Activated naive CD8-positive, alpha-beta T cell (primary cell): ENCODE results near the gene SCO1.
"Not testable (repeated sequence)": the region's sequence is repeated elsewhere in the genome, so short reads cannot be mapped to it uniquely, and the experiment has no call there.

Experiments
- H3K27ac Mint-ChIP-seq: one replicate; pipeline ENCODE4 v1.8.0; 2021; ENCODE audit warnings: mixed read lengths
- H3K27me3 Mint-ChIP-seq: one replicate; pipeline ENCODE4 v1.8.0; 2021; ENCODE audit warnings: mixed read lengths
- H3K36me3 Mint-ChIP-seq: one replicate; pipeline ENCODE4 v1.8.0; 2021; ENCODE audit warnings: mixed read lengths
- H3K4me1 Mint-ChIP-seq: one replicate; pipeline ENCODE4 v1.8.0; 2021; ENCODE audit warnings: low read depth, mixed read lengths
- H3K4me3 Mint-ChIP-seq: one replicate; pipeline ENCODE4 v1.8.0; 2021; ENCODE audit warnings: mild to moderate bottlenecking, mixed read lengths
- H3K9me3 Mint-ChIP-seq: one replicate; pipeline ENCODE4 v1.8.0; 2021; ENCODE audit warnings: low read depth, mixed read lengths

SCO1 gene

DNA sequence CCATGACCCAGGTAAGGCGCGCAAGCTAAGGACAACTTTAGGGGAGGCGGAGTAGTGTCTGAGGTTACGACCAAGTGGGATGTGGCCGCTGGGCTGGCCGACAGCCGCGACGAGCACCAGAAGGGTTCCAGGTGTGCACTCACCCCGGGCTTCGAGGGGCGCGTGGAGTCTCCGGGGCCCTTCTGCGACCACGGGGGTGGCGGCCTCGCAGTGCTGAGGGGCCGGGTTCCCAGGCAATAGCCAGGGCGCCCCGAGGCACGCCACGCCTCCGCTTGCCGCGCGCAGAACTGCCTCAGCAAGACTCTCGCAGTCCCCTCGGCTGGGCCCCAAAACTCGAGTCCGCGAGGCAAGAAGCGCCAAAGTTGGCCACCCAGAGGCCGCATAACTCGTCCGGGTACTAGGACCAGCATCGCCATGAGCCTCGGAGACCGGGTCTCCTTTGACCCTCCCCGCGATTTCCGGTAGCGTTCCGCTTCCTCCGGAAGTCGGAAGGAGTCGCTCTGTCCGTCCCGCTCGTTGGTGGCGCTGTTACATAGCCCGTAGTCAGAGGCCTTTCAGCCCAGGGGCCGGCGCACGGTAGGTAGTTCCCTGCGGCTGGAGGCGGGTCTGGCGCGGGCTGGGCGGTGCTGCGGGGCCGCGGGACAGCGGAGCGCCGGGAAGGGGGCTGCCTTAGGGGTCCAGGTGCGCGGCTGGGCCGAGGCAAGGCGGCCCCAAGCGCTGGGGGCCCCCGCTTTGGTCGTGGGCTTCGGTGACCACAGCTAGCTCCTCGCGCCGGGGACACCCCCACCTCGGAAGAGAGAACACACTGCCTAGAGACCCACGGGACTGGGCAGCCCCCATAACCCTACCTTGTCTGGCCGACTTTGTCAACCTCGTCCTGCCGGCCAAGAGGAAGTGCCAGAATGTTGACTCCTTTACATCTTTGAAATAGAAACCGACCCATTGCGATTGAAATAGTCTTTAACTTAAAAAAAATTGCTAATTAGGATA lies at the start of gene SCO1, which contains the start of gene ADPRM:
SCO1 (minus strand) TSS at position 442 of the 990 bp plus-strand sequence; CDS start at position 416, 26 bp downstream.
ADPRM (plus strand) TSS at position 503 of the 990 bp plus-strand sequence. CDS start 7,333 bp downstream, outside the sequence.
- Mint-ChIP-seq H3K4me3 (peak within 1 kb of the TSS; percentile 98), H3K4me1 (peaks cover 59% of the 10 kb centered on the region), H3K9me3 (no peaks in the 10 kb centered on the region), H3K27ac (peak within 1 kb of the TSS; percentile 95), H3K27me3 (no peaks in the 10 kb centered on the region), H3K36me3 (peaks cover 17% of the 10 kb centered on the region)

- no peaks in the 10 kb centered on the region for H3K9me3 Mint-ChIP-seq
- no peaks in the 10 kb centered on the region for H3K27me3 Mint-ChIP-seq
- H3K36me3 Mint-ChIP-seq = no peaks in the 10 kb centered on the region
- H3K4me1 Mint-ChIP-seq = peaks cover 15% of the 10 kb centered on the region
- H3K4me3 Mint-ChIP-seq = no peak overlapping the region
- no peak overlapping the region for H3K27ac Mint-ChIP-seq
Observed at GRCh38 chr17:10745231-10745630, 47.9 kb upstream of the SCO1 start.

DNA sequence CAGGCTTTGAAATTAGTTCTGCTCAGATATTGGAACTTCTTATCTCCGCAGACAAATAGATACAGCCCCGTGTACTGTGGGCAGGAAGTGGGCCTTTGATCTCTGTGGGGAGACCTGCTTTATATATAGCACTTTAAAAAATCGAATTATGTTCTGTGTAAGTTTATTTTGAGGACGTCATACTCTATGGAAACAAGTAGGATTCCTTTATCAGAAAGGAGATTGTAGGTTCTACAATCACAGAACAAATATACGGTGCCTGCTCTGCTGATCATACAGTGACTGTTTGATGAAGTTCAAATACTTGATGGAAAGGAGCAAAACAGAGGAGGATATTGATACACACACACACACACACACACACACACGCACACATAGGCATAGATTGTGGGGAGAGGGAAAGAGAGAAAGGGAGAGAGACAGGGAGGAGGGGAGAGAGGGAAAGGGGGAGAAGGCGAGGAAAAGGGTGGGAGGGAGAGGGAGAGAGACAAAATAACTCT lies 47.2 kb upstream of the SCO1 start:
- Mint-ChIP-seq H3K4me1 (peaks cover 17% of the 10 kb centered on the region), H3K4me3 (peak overlapping the region; percentile 65), H3K36me3 (no peaks in the 10 kb centered on the region), H3K27me3 (no peaks in the 10 kb centered on the region), H3K27ac (peak overlapping the region; percentile 61), H3K9me3 (no peaks in the 10 kb centered on the region)

GRCh38 chr17:10743316-10744009 lies 46.1 kb upstream of the SCO1 start:
- Mint-ChIP-seq H3K36me3 (no peaks in the 10 kb centered on the region), H3K27me3 (no peaks in the 10 kb centered on the region), H3K4me3 (no peak overlapping the region), H3K4me1 (peaks cover 19% of the 10 kb centered on the region), H3K9me3 (no peaks in the 10 kb centered on the region), H3K27ac (no peak overlapping the region)

DNA sequence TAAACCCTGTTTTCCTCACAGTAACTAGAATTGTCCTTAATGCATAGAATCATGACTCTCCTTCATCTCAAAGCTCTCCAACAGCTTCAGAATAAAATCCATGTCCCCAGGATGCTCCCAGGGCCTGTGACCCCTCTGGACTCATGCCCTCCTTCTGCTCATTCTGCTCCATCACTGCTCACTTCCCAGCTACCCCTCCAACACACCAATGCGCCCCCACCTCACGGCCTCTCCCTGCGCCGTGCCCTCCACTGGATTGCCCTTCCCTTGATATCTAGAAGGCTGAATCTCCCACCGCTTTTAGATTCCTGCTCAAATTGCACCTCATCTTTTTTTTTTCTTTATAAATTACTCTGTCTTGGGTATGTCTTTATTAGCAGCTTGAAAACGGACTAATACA lies 45.1 kb upstream of the SCO1 start:
- Mint-ChIP-seq H3K27me3 (no peaks in the 10 kb centered on the region), H3K4me3 (no peak overlapping the region), H3K27ac (no peak overlapping the region), H3K4me1 (peaks cover 23% of the 10 kb centered on the region), H3K36me3 (no peaks in the 10 kb centered on the region), H3K9me3 (no peaks in the 10 kb centered on the region)

DNA sequence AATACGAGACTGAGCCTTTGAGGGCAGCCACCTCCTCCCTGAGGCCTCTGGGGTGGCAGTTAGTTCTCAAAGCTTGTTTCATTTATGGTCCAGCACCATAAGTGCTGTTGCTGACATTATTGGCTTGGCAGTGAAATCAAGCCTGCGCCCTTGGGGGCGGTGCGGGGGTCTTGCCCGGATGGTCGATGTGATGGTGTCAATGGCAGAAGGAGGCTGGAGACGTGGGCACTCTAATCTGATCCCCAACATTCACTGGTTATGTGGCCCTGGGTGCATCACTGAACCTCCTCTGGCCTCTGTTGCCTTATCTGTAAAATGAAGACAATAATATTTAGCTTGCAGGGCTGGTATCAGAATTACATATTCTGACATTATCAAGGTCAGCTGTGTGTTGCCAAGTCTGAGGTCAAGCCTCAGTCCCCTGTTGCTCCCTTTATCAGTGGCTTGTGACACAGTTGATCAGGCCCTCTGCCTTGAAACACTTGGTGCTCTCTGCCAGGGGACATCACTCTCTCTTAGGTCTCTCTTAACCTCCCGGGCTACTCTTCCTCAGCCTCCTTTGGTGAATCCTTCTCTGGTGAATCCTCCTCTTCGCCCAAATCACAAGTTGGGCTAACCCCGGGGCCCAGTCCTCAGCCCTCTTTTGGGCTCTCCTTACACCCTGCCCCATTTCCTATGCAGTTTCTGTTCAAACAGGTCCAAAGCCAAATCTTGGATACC lies 44.2 kb upstream of the SCO1 start:
- peaks cover 28% of the 10 kb centered on the region for H3K4me1 Mint-ChIP-seq
- H3K9me3 Mint-ChIP-seq = no peaks in the 10 kb centered on the region
- H3K27ac Mint-ChIP-seq = no peak overlapping the region
- no peaks in the 10 kb centered on the region for H3K27me3 Mint-ChIP-seq
- no peaks in the 10 kb centered on the region for H3K36me3 Mint-ChIP-seq
- H3K4me3 Mint-ChIP-seq = no peak overlapping the region

DNA sequence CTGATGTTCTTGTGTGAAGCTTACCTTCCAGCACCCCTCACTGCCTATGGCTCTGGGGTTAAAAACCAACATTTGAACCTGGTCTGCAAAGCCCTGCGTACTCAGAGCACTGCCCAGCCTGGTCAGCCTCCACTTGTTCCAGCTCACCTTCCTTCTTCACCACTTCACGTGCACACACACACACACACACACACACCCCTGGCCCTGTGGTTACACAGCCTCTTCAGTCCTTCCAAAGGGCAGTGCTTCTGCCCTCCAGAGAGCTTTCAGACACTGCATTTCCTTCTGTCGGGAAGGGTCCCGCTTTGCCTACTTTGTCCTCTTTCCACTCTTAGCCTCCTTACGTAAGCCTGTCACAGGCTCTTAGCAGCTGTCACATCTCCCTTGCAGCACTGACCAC lies 42.1 kb upstream of the SCO1 start:
- Mint-ChIP-seq H3K9me3 (no peaks in the 10 kb centered on the region), H3K27me3 (no peaks in the 10 kb centered on the region), H3K36me3 (no peaks in the 10 kb centered on the region), H3K4me1 (peaks cover 16% of the 10 kb centered on the region), H3K4me3 (no peak overlapping the region), H3K27ac (no peak overlapping the region)

DNA sequence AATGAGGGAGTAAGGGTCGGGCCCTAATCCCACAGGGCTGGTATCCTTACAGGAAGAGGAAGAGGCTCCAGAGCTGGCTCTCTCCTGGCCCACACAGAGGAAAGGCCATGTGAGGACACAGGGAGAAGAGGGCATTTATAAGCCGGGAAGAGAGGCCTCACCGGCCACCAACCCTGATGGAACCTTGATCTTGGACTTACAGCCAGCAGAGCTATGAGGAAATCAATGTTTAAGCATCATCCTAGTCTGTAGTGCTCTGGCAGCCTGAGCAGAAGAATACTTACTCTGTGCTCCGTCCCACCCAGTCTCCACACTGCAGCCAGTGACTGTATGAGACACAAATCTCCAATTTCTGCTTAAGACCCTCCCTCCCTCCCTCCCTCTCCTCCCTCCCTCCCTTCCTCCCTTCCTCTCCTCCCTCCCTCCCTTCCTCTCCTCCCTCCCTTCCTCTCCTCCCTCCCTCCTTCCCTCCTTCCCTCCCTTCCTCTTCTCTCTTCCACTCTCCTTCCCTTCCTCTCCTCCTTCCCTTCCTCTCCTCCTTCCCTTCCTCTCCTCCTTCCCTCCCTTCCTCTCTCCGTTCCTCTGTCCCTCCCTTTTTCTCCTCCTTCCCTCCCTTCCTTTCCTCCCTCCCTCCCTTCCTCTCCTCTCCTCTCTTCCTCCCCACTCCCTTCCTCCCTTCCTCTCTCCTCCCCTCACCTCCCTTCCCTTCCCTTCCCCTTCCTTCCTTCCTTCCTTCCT lies 41.4 kb upstream of the SCO1 start:
- peaks cover 12% of the 10 kb centered on the region for H3K4me1 Mint-ChIP-seq
- no peaks in the 10 kb centered on the region for H3K36me3 Mint-ChIP-seq
- no peak overlapping the region for H3K4me3 Mint-ChIP-seq
- H3K9me3 Mint-ChIP-seq = no peaks in the 10 kb centered on the region
- no peaks in the 10 kb centered on the region for H3K27me3 Mint-ChIP-seq
- no peak overlapping the region for H3K27ac Mint-ChIP-seq

DNA sequence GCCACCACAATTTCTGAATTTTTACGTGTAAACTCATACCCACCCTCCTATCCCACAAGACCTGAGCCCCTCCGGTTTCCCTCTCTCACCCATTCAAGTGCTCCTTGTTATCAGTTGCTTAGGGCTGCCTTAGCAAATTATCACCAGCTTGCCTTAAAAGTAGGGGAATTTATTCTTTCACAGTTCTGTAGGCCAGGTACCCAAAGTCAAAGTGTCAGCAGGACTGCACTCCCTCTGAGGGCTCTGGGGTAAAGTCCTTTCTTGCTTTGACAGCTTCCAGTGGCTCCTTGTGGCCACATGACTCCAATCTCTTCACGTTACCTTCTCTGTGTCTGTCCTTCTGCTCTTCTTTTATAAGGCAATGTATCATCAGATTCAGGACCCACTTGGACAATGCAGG lies 40.4 kb upstream of the SCO1 start:
- H3K36me3 Mint-ChIP-seq = no peaks in the 10 kb centered on the region
- H3K9me3 Mint-ChIP-seq = no peaks in the 10 kb centered on the region
- H3K4me1 Mint-ChIP-seq = peaks cover 12% of the 10 kb centered on the region
- H3K27ac Mint-ChIP-seq = no peak overlapping the region
- H3K27me3 Mint-ChIP-seq = no peaks in the 10 kb centered on the region
- H3K4me3 Mint-ChIP-seq = no peak overlapping the region

- H3K4me3 Mint-ChIP-seq = peak overlapping the region; percentile 56
- peaks cover 12% of the 10 kb centered on the region for H3K4me1 Mint-ChIP-seq
- no peaks in the 10 kb centered on the region for H3K9me3 Mint-ChIP-seq
- H3K36me3 Mint-ChIP-seq = no peaks in the 10 kb centered on the region
- no peak overlapping the region for H3K27ac Mint-ChIP-seq
- no peaks in the 10 kb centered on the region for H3K27me3 Mint-ChIP-seq
Observed at GRCh38 chr17:10737168-10737622, 39.9 kb upstream of the SCO1 start.

GRCh38 chr17:10735821-10736220 lies 38.5 kb upstream of the SCO1 start:
- Mint-ChIP-seq H3K36me3 (no peaks in the 10 kb centered on the region), H3K4me1 (peaks cover 14% of the 10 kb centered on the region), H3K4me3 (no peak overlapping the region), H3K9me3 (no peaks in the 10 kb centered on the region), H3K27me3 (no peaks in the 10 kb centered on the region), H3K27ac (no peak overlapping the region)

GRCh38 chr17:10735251-10735650 lies 37.9 kb upstream of the SCO1 start:
- no peak overlapping the region for H3K27ac Mint-ChIP-seq
- no peaks in the 10 kb centered on the region for H3K27me3 Mint-ChIP-seq
- peaks cover 19% of the 10 kb centered on the region for H3K4me1 Mint-ChIP-seq
- no peaks in the 10 kb centered on the region for H3K9me3 Mint-ChIP-seq
- no peaks in the 10 kb centered on the region for H3K36me3 Mint-ChIP-seq
- no peak overlapping the region for H3K4me3 Mint-ChIP-seq

- Mint-ChIP-seq H3K36me3 (no peaks in the 10 kb centered on the region), H3K4me1 (peaks cover 17% of the 10 kb centered on the region), H3K9me3 (no peaks in the 10 kb centered on the region), H3K27ac (no peak overlapping the region), H3K4me3 (no peak overlapping the region), H3K27me3 (no peaks in the 10 kb centered on the region)
Observed at GRCh38 chr17:10733666-10734065, 36.3 kb upstream of the SCO1 start.

GRCh38 chr17:10732121-10732520 lies 34.8 kb upstream of the SCO1 start:
- not testable (repeated sequence) for H3K27me3 Mint-ChIP-seq, H3K36me3 Mint-ChIP-seq, H3K4me3 Mint-ChIP-seq, H3K9me3 Mint-ChIP-seq, H3K27ac Mint-ChIP-seq
- H3K4me1 Mint-ChIP-seq = peaks cover 17% of the 10 kb centered on the region
